Loucy (cell line): ENCODE measurements around the gene RILPL1.

Experiments
- H2AFZ ChIP-seq: fragments of 200-600 bp; sonication (generic); 2 replicates; pipeline ENCODE4 v1.6.0; 2016; ENCODE audit warnings: antibody characterized with exemption, mild to moderate bottlenecking, low read length, moderate library complexity
- H3F3A ChIP-seq: fragments of 200-600 bp; 2 replicates; pipeline ENCODE4 v1.6.0; 2016; ENCODE audit warnings: antibody characterized with exemption, low read depth, mild to moderate bottlenecking
- H3K27me3 ChIP-seq: fragments of 200-600 bp; sonication (generic); 2 replicates; pipeline ENCODE4 v1.6.1; 2014; ENCODE audit warnings: low read length, mild to moderate bottlenecking; ENCODE audit not compliant: insufficient read depth, poor library complexity, severe bottlenecking
- H3K36me3 ChIP-seq: fragments of 200-600 bp; sonication (generic); 2 replicates; pipeline ENCODE4 v1.6.1; 2016; ENCODE audit warnings: low read length; ENCODE audit not compliant: insufficient read depth
- H3K4me1 ChIP-seq: fragments of 200-600 bp; sonication (generic); 2 replicates; pipeline ENCODE4 v1.5.1; 2014; ENCODE audit warnings: low read length, mild to moderate bottlenecking; ENCODE audit not compliant: insufficient read depth, poor library complexity, severe bottlenecking
- H3K4me2 ChIP-seq: fragments of 200-600 bp; sonication (generic); 2 replicates; pipeline ENCODE4 v1.6.0; 2014; ENCODE audit warnings: antibody characterized with exemption, low read length, low read depth, mild to moderate bottlenecking; ENCODE audit not compliant: poor library complexity, severe bottlenecking
- H3K4me3 ChIP-seq: fragments of 200-600 bp; sonication (generic); 2 replicates; pipeline ENCODE4 v1.5.1; 2014; ENCODE audit warnings: low read length, mild to moderate bottlenecking, mixed read lengths; ENCODE audit not compliant: poor library complexity, severe bottlenecking
- H3K79me2 ChIP-seq: fragments of 200-600 bp; sonication (generic); 2 replicates; pipeline ENCODE4 v1.6.1; 2014; ENCODE audit warnings: low read length; ENCODE audit not compliant: insufficient read depth
- H3K9ac ChIP-seq: fragments of 200-600 bp; sonication (generic); 2 replicates; pipeline ENCODE4 v1.6.0; 2014; ENCODE audit warnings: mild to moderate bottlenecking, low read depth, low read length, moderate library complexity; ENCODE audit not compliant: poor library complexity, severe bottlenecking
- H3K9me2 ChIP-seq: fragments of 200-600 bp; sonication (generic); replicated peaks from 2 replicates; pipeline ENCODE4 v1.6.1; 2016; ENCODE audit warnings: low read depth, low read length, mixed read lengths
- H3K9me3 ChIP-seq: fragments of 200-600 bp; sonication (generic); 2 replicates; pipeline ENCODE4 v1.6.1; 2014; ENCODE audit warnings: mild to moderate bottlenecking, antibody characterized with exemption, low read length, low read depth; ENCODE audit not compliant: insufficient read depth
- H4K20me1 ChIP-seq: fragments of 200-600 bp; sonication (generic); 2 replicates; pipeline ENCODE4 v1.6.0; 2014; ENCODE audit warnings: antibody characterized with exemption, low read length, mild to moderate bottlenecking; ENCODE audit not compliant: insufficient read depth, poor library complexity, severe bottlenecking
- EZH2phosphoT487 ChIP-seq: fragments of 200-600 bp; IDR thresholded peaks from 2 replicates; pipeline ENCODE4 v1.6.1; 2018; ENCODE audit warnings: antibody characterized with exemption, mild to moderate bottlenecking, moderate library complexity, borderline replicate concordance
- TF ChIP-seq, protein P1 (sequence below): fragments of 200-600 bp; sonication (generic); conservative IDR thresholded peaks from 2 replicates; pipeline ENCODE4 v1.5.1; 2014; ENCODE audit warnings: mild to moderate bottlenecking, antibody characterized with exemption, low read length

Gene RILPL1

DNA sequence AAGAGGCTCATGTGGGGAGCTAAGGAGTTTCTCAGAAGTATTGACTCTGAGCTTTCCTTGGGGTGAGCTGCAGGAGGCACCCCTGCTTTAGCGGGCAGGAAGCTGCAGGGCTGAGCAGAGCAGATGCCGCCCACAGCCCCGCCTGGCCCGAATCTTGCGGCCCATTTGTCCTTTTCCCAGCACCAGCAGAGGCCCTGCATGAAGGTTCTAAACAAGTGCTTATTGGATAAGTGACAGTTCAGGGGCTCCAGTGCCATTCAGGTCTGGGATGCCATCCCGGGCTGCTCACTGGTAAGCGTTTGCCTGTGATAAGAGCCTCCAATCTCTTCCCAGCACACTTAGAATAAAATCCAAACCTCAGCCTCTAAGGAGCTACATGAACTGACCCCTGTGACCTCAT is 11.4 kb downstream of the RILPL1 start:
- Histone ChIP-seq H3K4me2 (no peak overlapping the region), H3K9ac (no peak overlapping the region), H3K36me3 (no peaks in the 10 kb centered on the region), H4K20me1 (no peaks in the 10 kb centered on the region), H3K79me2 (no peaks in the 10 kb centered on the region), H3K9me3 (no peaks in the 10 kb centered on the region), H3K4me1 (no peaks in the 10 kb centered on the region), H2AFZ (no peak overlapping the region), H3K27me3 (no peaks in the 10 kb centered on the region), H3K4me3 (no peak overlapping the region), H3K9me2 (no peaks in the 10 kb centered on the region), H3F3A (no peaks in the 10 kb centered on the region)
- TF ChIP-seq, protein P1, sequence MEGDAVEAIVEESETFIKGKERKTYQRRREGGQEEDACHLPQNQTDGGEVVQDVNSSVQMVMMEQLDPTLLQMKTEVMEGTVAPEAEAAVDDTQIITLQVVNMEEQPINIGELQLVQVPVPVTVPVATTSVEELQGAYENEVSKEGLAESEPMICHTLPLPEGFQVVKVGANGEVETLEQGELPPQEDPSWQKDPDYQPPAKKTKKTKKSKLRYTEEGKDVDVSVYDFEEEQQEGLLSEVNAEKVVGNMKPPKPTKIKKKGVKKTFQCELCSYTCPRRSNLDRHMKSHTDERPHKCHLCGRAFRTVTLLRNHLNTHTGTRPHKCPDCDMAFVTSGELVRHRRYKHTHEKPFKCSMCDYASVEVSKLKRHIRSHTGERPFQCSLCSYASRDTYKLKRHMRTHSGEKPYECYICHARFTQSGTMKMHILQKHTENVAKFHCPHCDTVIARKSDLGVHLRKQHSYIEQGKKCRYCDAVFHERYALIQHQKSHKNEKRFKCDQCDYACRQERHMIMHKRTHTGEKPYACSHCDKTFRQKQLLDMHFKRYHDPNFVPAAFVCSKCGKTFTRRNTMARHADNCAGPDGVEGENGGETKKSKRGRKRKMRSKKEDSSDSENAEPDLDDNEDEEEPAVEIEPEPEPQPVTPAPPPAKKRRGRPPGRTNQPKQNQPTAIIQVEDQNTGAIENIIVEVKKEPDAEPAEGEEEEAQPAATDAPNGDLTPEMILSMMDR = no peak
- no peak for TF ChIP-seq EZH2phosphoT487

DNA sequence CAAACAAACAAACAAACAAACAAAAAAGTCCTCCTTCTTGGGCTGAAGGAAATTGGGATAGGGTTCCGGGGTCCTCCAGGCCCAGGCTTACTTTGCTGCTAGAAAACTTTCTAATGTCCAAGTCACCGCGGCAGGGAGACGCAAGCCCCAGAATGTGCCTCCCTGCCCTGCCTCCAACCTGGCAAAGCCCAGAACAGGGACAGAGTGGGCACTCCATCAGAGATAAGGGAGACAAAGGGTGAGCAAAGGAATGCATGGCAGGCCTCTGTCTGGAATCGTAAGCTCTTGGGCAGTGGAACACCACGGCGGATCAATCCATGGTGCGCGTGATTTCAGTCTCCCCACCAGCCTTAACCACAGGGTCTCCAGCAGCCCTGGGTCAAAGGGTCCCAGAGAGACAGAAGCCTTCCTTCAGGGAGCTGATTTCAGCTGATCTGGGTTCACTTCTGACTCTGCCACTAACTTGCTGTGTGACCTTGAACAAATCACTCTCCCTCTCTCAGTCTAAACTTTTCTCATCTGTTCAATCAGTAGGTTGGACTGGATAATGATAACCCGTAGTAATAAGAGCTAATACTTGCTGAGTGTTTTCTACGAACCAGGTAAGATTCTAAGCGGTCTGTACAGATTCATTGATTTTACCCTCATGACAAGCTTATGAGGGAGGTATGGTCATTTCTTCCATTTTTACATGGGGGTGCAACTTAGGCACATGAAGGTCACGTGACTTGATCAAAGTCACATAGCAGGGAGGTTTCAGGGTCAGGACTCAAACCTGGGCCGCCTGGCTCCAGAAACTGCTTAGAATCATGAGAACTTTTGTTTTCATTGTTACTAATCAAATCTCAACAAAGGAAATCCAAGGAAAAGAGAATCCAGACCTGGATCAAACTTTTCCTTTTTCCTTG is 12.7 kb downstream of the RILPL1 start:
- H3K4me2 ChIP-seq = no peak overlapping the region
- H3K9me2 ChIP-seq = no peaks in the 10 kb centered on the region
- no peaks in the 10 kb centered on the region for H3K36me3 ChIP-seq
- H3K9ac ChIP-seq = no peak overlapping the region
- no peak overlapping the region for H2AFZ ChIP-seq
- no peaks in the 10 kb centered on the region for H4K20me1 ChIP-seq
- H3K27me3 ChIP-seq = no peaks in the 10 kb centered on the region
- no peaks in the 10 kb centered on the region for H3K9me3 ChIP-seq
- H3F3A ChIP-seq = no peaks in the 10 kb centered on the region
- H3K4me1 ChIP-seq = no peaks in the 10 kb centered on the region
- H3K4me3 ChIP-seq = no peak overlapping the region
- TF ChIP-seq EZH2phosphoT487 = no peak
- TF ChIP-seq, protein P1 = no peak
- no peaks in the 10 kb centered on the region for H3K79me2 ChIP-seq

DNA sequence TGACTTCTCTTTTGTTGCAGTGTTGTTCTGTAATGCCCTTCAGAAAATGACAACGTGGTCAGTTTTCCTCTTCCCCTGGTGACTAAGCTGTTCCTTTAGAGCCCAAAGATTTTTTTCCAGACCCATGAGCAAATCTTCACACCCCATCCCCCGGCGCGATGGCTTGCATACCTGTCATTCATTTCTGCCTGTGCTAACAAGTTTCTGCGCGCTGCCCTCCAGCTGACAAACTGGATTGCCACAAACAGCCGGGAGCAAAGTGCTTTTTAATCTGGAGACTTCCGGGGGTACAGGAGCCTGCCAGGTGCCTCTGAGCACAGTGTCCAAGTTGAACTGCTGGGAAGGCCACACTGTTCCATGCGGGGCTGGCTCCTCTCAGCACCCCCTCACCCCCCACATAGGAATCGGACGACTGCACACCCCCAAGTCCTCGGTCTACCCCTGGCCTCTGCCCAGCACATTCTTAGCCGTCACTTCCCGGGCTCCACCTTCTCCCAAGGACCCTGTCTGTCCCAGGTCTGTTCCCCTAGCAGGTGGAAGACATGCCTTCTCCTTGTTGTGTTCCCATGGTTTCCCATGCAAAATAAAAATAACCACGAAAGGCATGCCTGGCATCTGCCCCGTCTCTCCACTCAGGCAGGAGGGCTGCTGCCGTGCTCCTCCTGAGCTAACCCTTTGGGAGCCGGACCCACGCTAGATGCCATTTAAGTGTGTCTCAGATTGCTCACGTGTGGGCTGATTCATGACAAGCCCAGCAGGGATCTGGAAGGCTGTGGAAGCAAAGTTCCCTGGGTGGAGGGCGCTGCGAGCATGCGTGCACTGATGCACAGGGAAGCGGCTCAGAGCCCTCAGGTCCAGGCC is 14.1 kb downstream of the RILPL1 start:
- Histone ChIP-seq H3K9me2 (no peaks in the 10 kb centered on the region), H3K9ac (no peak overlapping the region), H3K9me3 (no peaks in the 10 kb centered on the region), H3K27me3 (no peaks in the 10 kb centered on the region), H2AFZ (no peak overlapping the region), H3K36me3 (no peaks in the 10 kb centered on the region), H3F3A (no peaks in the 10 kb centered on the region), H3K4me3 (no peak overlapping the region), H3K4me1 (no peaks in the 10 kb centered on the region), H3K79me2 (no peaks in the 10 kb centered on the region), H4K20me1 (no peaks in the 10 kb centered on the region), H3K4me2 (no peak overlapping the region)
- TF ChIP-seq EZH2phosphoT487 = no peak
- TF ChIP-seq, protein P1 = no peak
